Measurements from ENCODE around the gene SRD5A1. TPM values are rescaled to one million over a fixed set of nuclear protein-coding genes. Genes with fewer than 3 reads are reported as not detected.
A peak's percentile ranks its signal among the peaks of the same experiment; 100 is the strongest.

SRD5A1 gene
- total and polyA plus RNA-seq, 2 of the 8 experiments (the other 6 are each of a cell fraction or from before 2014, with no cell fraction given): 34.7 to 42.4 TPM

- no peak overlapping the region for H2BK12ac ChIP-seq (ENCODE audit: low read depth, low read length)
- peak overlapping the region; percentile 81; the same call in 1 of the 2 replicates for H2AFZ ChIP-seq (ENCODE audit: low read length)
- DNase-seq (ENCODE audit: low read depth in 1 of 2, low spot score in 2 of 2) (peak in 1 of 2 experiments; percentile 72), FAIRE-seq (no peak)
- peak overlapping the region; percentile 65 to 93 (median 80) for H3K9ac ChIP-seq (replicated peaks in 1 of 4; ENCODE audit: extremely low read depth in 1 of 4, low read depth in 3 of 4, low read length in 3 of 4)
- no peak overlapping the region for H3K56ac ChIP-seq (replicated peaks; ENCODE audit: insufficient read length, low read depth, low read length)
- no peak overlapping the region for H2BK5ac ChIP-seq (ENCODE audit: low read depth, low read length)
- no peak overlapping the region for H2BK15ac ChIP-seq (ENCODE audit: low read length)
- no peak overlapping the region for H4K91ac ChIP-seq (replicated peaks; ENCODE audit: insufficient read length, low read length)
- no peak overlapping the region for H4K5ac ChIP-seq (ENCODE audit: insufficient read length, low read depth, low read length)
- H2BK20ac ChIP-seq (ENCODE audit: low read length): no peak overlapping the region
- peaks cover 2% of the 10 kb centered on the region; the same call in 1 of the 2 replicates for H3K23me2 ChIP-seq (ENCODE audit: low read depth, low read length)
- no peak overlapping the region for H3K14ac ChIP-seq (ENCODE audit: insufficient read length)
- no peaks in the 10 kb centered on the region for H3K9me3 ChIP-seq (ENCODE audit: insufficient read depth in 2 of 2, low read depth in 1 of 2, low read length in 1 of 2)
- CTCF ChIA-PET (ENCODE audit: partially characterized antibody): interaction anchor here (1.1 to 3.0 kb wide), 2 partner anchors 19 to 112 kb away, joined by 4 to 13 read pairs; no protein-coding TSS in a partner anchor
- H3K79me2 ChIP-seq (ENCODE audit: control insufficient read depth in 1 of 2, insufficient read depth in 2 of 2, low read length in 2 of 2): peaks cover 27 to 66% of the 10 kb centered on the region in 2 experiments
- peak overlapping the region; percentile 89; the same call in 1 of the 2 replicates for H4K8ac ChIP-seq (ENCODE audit: extremely low read depth, insufficient read depth, low read length)
- no peak overlapping the region for H3K23ac ChIP-seq (ENCODE audit: insufficient read length)
- no peak overlapping the region for H2AK5ac ChIP-seq (ENCODE audit: low read depth, low read length)
- peak overlapping the region; percentile 28; the same call in 1 of the 2 replicates for H3K18ac ChIP-seq (ENCODE audit: extremely low read depth, low read length)
- H3K4ac ChIP-seq (replicated peaks; ENCODE audit: insufficient read length, low read depth, low read length): no peak overlapping the region
- H3K4me3 ChIP-seq (ENCODE audit: extremely low read depth in 1 of 4, insufficient read depth in 2 of 4, low read depth in 3 of 4, low read length in 4 of 4): peak overlapping the region; percentile 91 to 99 (median 92)
- H2BK120ac ChIP-seq (replicated peaks; ENCODE audit: low read depth, low read length): no peak overlapping the region
- H3K4me2 ChIP-seq (ENCODE audit: insufficient read depth in 1 of 2, low read depth in 2 of 2, low read length in 2 of 2): peak overlapping the region; percentile 68 to 77
- POLR2A ChIA-PET (ENCODE audit: partially characterized antibody): interaction anchor here (0.7 to 4.3 kb wide), 33 partner anchors 9 to 128 kb away, joined by 3 to 29 read pairs (median 5); partner anchors contain the start of gene TENT4A
- peaks cover 4 to 23% of the 10 kb centered on the region in 2 experiments for H4K20me1 ChIP-seq (replicated peaks in 1 of 2; ENCODE audit: control insufficient read depth in 1 of 2, insufficient read depth in 2 of 2, low read length in 2 of 2)
- no peak overlapping the region for H3K27ac ChIP-seq (ENCODE audit: low read depth, low read length)
- peaks cover 0 to 4% (median 1%) of the 10 kb centered on the region in 4 experiments; a peak in 4 of 7 replicates for H3K4me1 ChIP-seq (replicated peaks in 1 of 4; ENCODE audit: control insufficient read depth in 3 of 4, insufficient read depth in 4 of 4, low read length in 3 of 4)
- H3K36me3 ChIP-seq (ENCODE audit: control insufficient read depth in 2 of 4, insufficient read depth in 4 of 4, low read length in 3 of 4): peaks cover 9 to 29% (median 19%) of the 10 kb centered on the region in 4 experiments
- H3K79me1 ChIP-seq (ENCODE audit: low read depth, low read length): peaks cover 9% of the 10 kb centered on the region; the same call in 1 of the 2 replicates
- 1% methylated on average over 30 of the region's 75 CpGs; no CpG with 5 or more reads in 1 of the 2 experiments for WGBS, 2 experiments (ENCODE audit: extremely low coverage in 1 of 2, insufficient coverage in 1 of 2, insufficient read length in 1 of 2, insufficient replicate concordance in 2 of 2, low coverage in 1 of 2, low lambda C conversion rate in 2 of 2, missing lambda C conversion rate in 1 of 2)
- H3K27me3 ChIP-seq (replicated peaks in 1 of 4; ENCODE audit: control insufficient read depth in 3 of 4, extremely low read depth in 1 of 4, insufficient read depth in 3 of 4, low read length in 3 of 4): no peaks in the 10 kb centered on the region
- TF ChIP-seq GTF2F1 (IDR thresholded peaks at IDR 0.05; ENCODE audit: borderline replicate concordance, low read depth, low read length) (no peak), SIX5 (IDR thresholded peaks at IDR 0.05; ENCODE audit: low read depth, low read length) (no peak), TCF12 (IDR thresholded peaks at IDR 0.05; ENCODE audit: low read depth, low read length) (no peak), SIN3A (conservative IDR thresholded peaks at IDR 0.05 in 1 of 2, IDR thresholded peaks at IDR 0.05 in 1 of 2; ENCODE audit: low read depth in 1 of 2, low read length in 2 of 2) (0 out of 4 replicates have a peak, but pooled peaks of 1 of the 2 experiments have one; percentile 7), SAP30 (IDR thresholded peaks at IDR 0.05; ENCODE audit: insufficient read depth, insufficient replicate concordance, low read length) (no peak), KDM5A (IDR thresholded peaks at IDR 0.05; ENCODE audit: low read length) (no peak), RAD21 (IDR thresholded peaks at IDR 0.05 in 1 of 2, conservative IDR thresholded peaks at IDR 0.05 in 1 of 2; ENCODE audit: low read depth in 2 of 2, low read length in 2 of 2) (peak in 1 of 2 experiments; percentile 1; a peak in 1 of 4 replicates), JUND (IDR thresholded peaks at IDR 0.05; ENCODE audit: low read length) (no peak), PHF8 (conservative IDR thresholded peaks at IDR 0.05; ENCODE audit: low read depth, low read length) (peak; percentile 44; the same call in 1 of the 2 replicates), BCL11A (IDR thresholded peaks at IDR 0.05; ENCODE audit: low read depth in 2 of 2, low read length in 2 of 2) (no peak)
These were observed 417 bp downstream of the SRD5A1 start for GRCh38 chr5:6633469-6634245.

Measured in H1 (cell line).